ENCODE measurements around the gene DSCAM.

- TF ChIP-seq EZH2 (IDR thresholded peaks at IDR 0.05; ENCODE audit: borderline replicate concordance, low read depth, low read length, severe bottlenecking): no peak
- no peak for TF ChIP-seq CTCF (IDR thresholded peaks at IDR 0.05; ENCODE audit: extremely low read depth in 1 of 2, insufficient read depth in 1 of 2, low read depth in 1 of 2, low read length in 2 of 2)
These were observed 469.8 kb downstream of the DSCAM start for GRCh38 chr21:40377135-40377534.
